Mesendoderm (in vitro differentiated cells): ENCODE results near the gene C5AR1.
A peak's percentile ranks its signal among the peaks of the same experiment; 100 is the strongest.
"Not testable (repeated sequence)": the region's sequence is repeated elsewhere in the genome, so short reads cannot be mapped to it uniquely, and the experiment has no call there.

Source experiments
- DNase-seq: peaks from one replicate; pipeline ENCODE4 v3.0.0; 2013
- H2AK5ac ChIP-seq: 2 replicates; pipeline ENCODE4 v1.6.1; 2013; ENCODE audit warnings: low read length, inconsistent platforms
- H2BK120ac ChIP-seq: 2 replicates; pipeline ENCODE4 v1.6.1; 2013; ENCODE audit warnings: low read depth, mild to moderate bottlenecking, low read length, moderate library complexity, mixed read lengths
- H2BK15ac ChIP-seq: replicated peaks from 2 replicates; pipeline ENCODE4 v1.6.1; 2013; ENCODE audit warnings: low read depth, mild to moderate bottlenecking, moderate library complexity
- H2BK5ac ChIP-seq: 2 replicates; pipeline ENCODE4 v1.6.1; 2013; ENCODE audit warnings: low read length, inconsistent platforms
- H3K18ac ChIP-seq: 2 replicates; pipeline ENCODE4 v1.6.1; 2013; ENCODE audit warnings: mild to moderate bottlenecking, low read length, mixed read lengths
- H3K23ac ChIP-seq: one replicate; pipeline ENCODE4 v1.6.1; 2013; ENCODE audit warnings: low read length
- H3K27ac ChIP-seq: 2 replicates; pipeline ENCODE4 v1.5.1; 2013; ENCODE audit warnings: low read depth, mild to moderate bottlenecking, inconsistent platforms, low read length, moderate library complexity
- H3K27me3 ChIP-seq: 2 replicates; pipeline ENCODE4 v1.6.1; 2013; ENCODE audit warnings: low read length, control low read depth, mild to moderate bottlenecking, inconsistent platforms; ENCODE audit not compliant: insufficient read depth, poor library complexity
- H3K36me3 ChIP-seq: 2 replicates; pipeline ENCODE4 v1.6.1; 2013; ENCODE audit warnings: low read length, inconsistent platforms; ENCODE audit not compliant: control insufficient read depth, insufficient read depth
- H3K4ac ChIP-seq: one replicate; pipeline ENCODE4 v1.6.1; 2013; ENCODE audit warnings: low read depth, mild to moderate bottlenecking, low read length, moderate library complexity
- H3K4me1 ChIP-seq: 2 replicates; pipeline ENCODE4 v1.6.1; 2013; ENCODE audit warnings: low read depth, low read length, inconsistent platforms; ENCODE audit not compliant: control insufficient read depth
- H3K4me2 ChIP-seq: 2 replicates; pipeline ENCODE4 v1.6.1; 2013; ENCODE audit warnings: low read length
- H3K4me3 ChIP-seq: 2 replicates; pipeline ENCODE4 v1.5.1; 2013; ENCODE audit warnings: mild to moderate bottlenecking, low read length
- H3K56ac ChIP-seq: one replicate; pipeline ENCODE4 v1.6.1; 2013; ENCODE audit warnings: low read length
- H3K79me1 ChIP-seq: 2 replicates; pipeline ENCODE4 v1.6.1; 2013; ENCODE audit warnings: low read length, inconsistent platforms
- H3K79me2 ChIP-seq: 2 replicates; pipeline ENCODE4 v1.6.1; 2013; ENCODE audit warnings: mild to moderate bottlenecking, low read length; ENCODE audit not compliant: control insufficient read depth, insufficient read depth
- H3K9ac ChIP-seq: 2 replicates; pipeline ENCODE4 v1.6.1; 2013; ENCODE audit warnings: low read length, inconsistent platforms
- H4K5ac ChIP-seq: one replicate; pipeline ENCODE4 v1.6.1; 2013; ENCODE audit warnings: low read length
- H4K8ac ChIP-seq: one replicate; pipeline ENCODE4 v1.6.1; 2013; ENCODE audit warnings: low read depth, mild to moderate bottlenecking, control low read depth, low read length, moderate library complexity
- WGBS: extraction: QIAGEN DNeasy Blood & Tissue Kit; methylation state at CpG from one replicate; pipeline ENCODE4 v1.1.7; 2013; ENCODE audit warnings: low lambda C conversion rate, missing lambda C conversion rate; ENCODE audit not compliant: insufficient coverage; ENCODE audit errors: extremely low coverage; 5-methylcytosine and 5-hydroxymethylcytosine counted together

Gene C5AR1

DNA sequence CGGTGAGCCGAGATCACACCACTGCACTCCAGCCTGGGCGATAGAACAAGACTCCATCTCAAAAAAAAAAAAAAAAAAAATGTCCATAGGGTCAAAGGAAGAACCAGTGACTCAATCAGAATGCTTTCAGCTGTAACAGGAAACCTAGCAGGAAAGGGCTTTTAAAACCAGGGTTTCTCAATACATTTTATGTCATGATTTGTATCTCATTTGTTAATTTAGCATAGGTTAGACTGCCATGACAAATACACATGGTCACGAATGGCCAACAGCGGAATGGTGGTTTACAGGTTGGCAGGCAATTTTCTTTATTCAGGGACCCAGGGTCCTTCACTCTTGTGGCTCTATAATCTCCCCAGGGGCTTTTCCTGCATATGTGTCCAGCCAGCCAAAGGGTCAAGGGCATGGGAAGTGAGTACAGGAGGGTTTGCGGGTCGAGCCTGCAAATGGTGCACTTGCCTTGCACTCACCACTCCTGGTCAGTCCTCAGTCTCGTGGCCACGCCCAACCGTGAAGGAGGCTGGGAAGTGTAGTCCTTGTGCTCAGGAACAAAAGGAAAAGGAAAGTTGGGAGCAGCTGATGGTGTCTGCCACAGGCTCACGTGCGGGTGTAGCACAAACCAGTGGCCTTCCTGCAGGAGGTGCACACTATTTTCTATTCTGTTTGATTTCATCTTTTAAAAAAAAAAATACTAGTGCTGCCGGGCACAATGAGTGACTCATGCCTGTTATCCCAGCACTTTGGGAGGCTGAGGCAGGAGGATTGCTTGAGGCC is 54.3 kb downstream of the C5AR1 start:
- Histone ChIP-seq H3K4me3 (no peak overlapping the region), H3K27ac (no peak overlapping the region), H3K56ac (no peak overlapping the region), H4K5ac (no peak overlapping the region), H3K4ac (no peak overlapping the region), H3K4me1 (no peaks in the 10 kb centered on the region), H2BK120ac (no peak overlapping the region), H3K4me2 (no peak overlapping the region), H3K9ac (no peak overlapping the region), H3K79me1 (no peaks in the 10 kb centered on the region), H3K27me3 (no peaks in the 10 kb centered on the region), H4K8ac (no peak overlapping the region), H2BK15ac (no peak overlapping the region), H3K79me2 (no peaks in the 10 kb centered on the region), H3K36me3 (peaks cover 18% of the 10 kb centered on the region), H3K23ac (no peak overlapping the region), H3K18ac (no peak overlapping the region), H2AK5ac (no peak overlapping the region), H2BK5ac (no peak overlapping the region)
- peak; percentile 61 for DNase-seq
- no CpG with 5 or more reads among the region's 13 CpGs for WGBS

DNA sequence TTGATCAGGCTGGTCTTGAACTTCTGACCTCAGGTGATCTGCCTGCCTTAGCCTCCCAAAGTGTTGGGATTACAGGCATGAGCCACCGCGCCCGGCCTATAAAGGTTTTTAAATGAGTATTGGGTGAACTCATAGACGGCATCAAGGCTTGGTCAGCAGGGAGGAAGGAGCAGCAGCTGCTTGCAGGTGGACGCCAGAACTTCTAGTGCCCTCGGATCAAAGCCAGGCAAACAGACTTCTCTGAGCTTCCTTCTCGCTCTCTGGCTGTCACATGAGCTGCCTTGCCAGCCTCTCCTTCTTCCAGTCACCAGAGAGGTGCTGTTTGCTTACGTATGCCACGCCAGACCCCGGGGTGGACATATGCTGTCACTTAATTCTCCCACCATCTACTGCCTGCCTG is 55.8 kb downstream of the C5AR1 start:
- H4K5ac ChIP-seq, H3K4ac ChIP-seq, H4K8ac ChIP-seq, H3K4me1 ChIP-seq, H3K23ac ChIP-seq, H2AK5ac ChIP-seq, H3K4me3 ChIP-seq, DNase-seq, H2BK5ac ChIP-seq, H2BK15ac ChIP-seq, H3K4me2 ChIP-seq, H3K27ac ChIP-seq, H3K56ac ChIP-seq, H3K9ac ChIP-seq, H3K27me3 ChIP-seq, H2BK120ac ChIP-seq, H3K79me1 ChIP-seq, H3K18ac ChIP-seq, H3K79me2 ChIP-seq: not testable (repeated sequence)
- peaks cover 16% of the 10 kb centered on the region for H3K36me3 ChIP-seq
- no CpG with 5 or more reads among the region's 10 CpGs for WGBS

DNA sequence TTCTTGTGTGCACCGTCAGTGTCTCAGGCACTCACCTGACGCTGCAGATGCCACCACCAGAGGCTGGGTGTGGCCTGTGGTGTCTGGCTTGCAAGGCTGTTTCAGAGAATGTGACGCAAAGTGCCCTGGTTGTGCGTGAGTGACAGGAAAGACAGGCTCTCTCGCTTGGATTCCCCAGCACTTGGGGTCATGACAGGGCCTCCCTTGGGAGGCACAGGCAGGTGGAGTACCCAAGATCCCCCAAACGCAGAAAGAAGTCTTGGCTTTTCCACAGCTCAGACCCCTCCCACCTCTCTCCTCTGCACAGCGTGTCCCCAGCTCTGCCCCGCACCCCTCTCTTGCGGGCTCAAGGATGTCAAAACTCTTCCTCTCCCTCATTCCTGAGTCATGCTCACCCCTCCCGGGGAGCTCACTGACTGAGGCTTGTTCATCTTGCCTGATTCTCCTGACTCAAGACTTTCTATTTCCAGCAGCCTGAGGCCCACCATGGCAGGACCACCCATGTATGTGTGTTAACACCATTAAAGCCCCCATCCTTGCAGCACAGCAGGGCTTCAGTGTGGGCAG is 60.5 kb downstream of the C5AR1 start:
- Histone ChIP-seq H3K36me3 (peaks cover 8% of the 10 kb centered on the region), H2BK5ac (no peak overlapping the region), H3K56ac (no peak overlapping the region), H3K27ac (no peak overlapping the region), H3K18ac (no peak overlapping the region), H3K4me1 (no peaks in the 10 kb centered on the region), H4K5ac (no peak overlapping the region), H3K79me1 (no peaks in the 10 kb centered on the region), H3K23ac (no peak overlapping the region), H3K79me2 (no peaks in the 10 kb centered on the region), H2BK15ac (no peak overlapping the region), H2AK5ac (no peak overlapping the region), H4K8ac (no peak overlapping the region), H3K4me3 (no peak overlapping the region), H3K9ac (no peak overlapping the region), H3K27me3 (no peaks in the 10 kb centered on the region), H2BK120ac (no peak overlapping the region), H3K4ac (no peak overlapping the region), H3K4me2 (no peak overlapping the region)
- DNase-seq = no peak
- no CpG with 5 or more reads among the region's 10 CpGs for WGBS

DNA sequence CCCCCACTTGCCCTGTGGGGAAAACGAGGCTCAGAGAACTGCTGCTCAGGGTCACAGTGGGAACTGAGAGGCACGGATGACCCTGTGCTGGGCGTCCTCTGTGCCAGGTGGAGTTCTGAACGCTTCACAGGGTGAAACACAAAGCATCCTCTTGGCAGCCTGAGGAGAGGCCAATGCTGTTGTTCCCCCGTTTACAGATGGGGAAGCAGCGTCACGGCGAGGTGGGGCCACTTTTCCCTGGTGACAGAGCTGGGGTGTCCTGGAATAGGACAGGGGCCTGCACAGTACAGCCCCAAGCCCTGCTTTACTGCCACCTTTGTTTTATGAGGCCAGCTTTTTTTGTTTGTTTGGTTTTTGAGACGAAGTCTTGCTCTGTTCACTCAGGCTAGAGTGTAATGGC is 61.6 kb downstream of the C5AR1 start:
- H3K27me3 ChIP-seq = no peaks in the 10 kb centered on the region
- no peak overlapping the region for H4K5ac ChIP-seq
- no peak overlapping the region for H2BK5ac ChIP-seq
- no peaks in the 10 kb centered on the region for H3K79me2 ChIP-seq
- no peaks in the 10 kb centered on the region for H3K4me1 ChIP-seq
- no peak overlapping the region for H3K9ac ChIP-seq
- H2AK5ac ChIP-seq = no peak overlapping the region
- H2BK15ac ChIP-seq = no peak overlapping the region
- no peak overlapping the region for H3K4me3 ChIP-seq
- H3K56ac ChIP-seq = no peak overlapping the region
- H2BK120ac ChIP-seq = no peak overlapping the region
- H3K23ac ChIP-seq = no peak overlapping the region
- no peak overlapping the region for H3K27ac ChIP-seq
- H3K4me2 ChIP-seq = no peak overlapping the region
- H3K4ac ChIP-seq = no peak overlapping the region
- DNase-seq = no peak
- peaks cover 8% of the 10 kb centered on the region for H3K36me3 ChIP-seq
- H4K8ac ChIP-seq = no peak overlapping the region
- no CpG with 5 or more reads among the region's 9 CpGs for WGBS
- H3K18ac ChIP-seq = no peak overlapping the region
- no peaks in the 10 kb centered on the region for H3K79me1 ChIP-seq
